HK-2 (cell line): ENCODE data around the gene FAM185A.
"Not testable (repeated sequence)": the region's sequence is repeated elsewhere in the genome, so short reads cannot be mapped to it uniquely, and the experiment has no call there.

Experiments
- DNase-seq: peaks from one replicate; pipeline ENCODE4 v3.0.0-alpha.2; 2018; ENCODE audit not compliant: unreplicated experiment

The FAM185A gene

GRCh38 chr7:102748605-102749444, at the start of gene FAM185A:
FAM185A (plus strand) TSS chr7:102748999; CDS start chr7:102749208, 209 bp downstream.
- peak; percentile 98 for DNase-seq

DNA sequence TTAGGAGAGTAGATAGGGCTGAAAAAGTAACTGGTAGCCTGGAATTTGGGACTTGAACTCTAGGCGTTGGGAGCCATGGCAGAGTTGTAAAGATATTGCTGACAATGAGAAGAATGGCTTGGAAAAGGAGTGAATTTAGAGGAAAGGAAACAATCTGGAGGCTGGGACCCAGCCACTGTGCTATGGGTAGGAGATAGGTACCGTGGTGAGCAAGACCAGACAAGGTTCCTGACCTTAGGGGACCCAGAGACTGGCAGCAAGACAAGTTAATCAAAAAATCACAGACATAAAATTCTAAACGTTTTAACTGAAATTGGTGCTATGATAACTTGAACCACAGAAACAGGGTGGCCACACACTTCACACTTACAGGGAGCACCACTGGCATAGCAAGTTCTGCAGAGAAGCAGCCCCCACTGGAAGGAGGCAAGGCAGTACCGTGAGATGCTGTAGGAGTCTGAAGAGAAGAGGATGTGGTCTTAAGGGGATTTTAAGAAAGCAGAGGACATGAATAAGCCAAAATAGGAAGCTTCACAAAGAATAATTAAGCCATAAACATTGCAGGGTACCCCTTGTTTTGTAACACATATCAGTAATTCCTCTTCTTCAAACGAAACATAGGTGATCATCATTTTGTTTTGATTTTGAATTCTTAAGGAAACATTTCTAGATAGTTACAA, 35.6 kb upstream of the FAM185A start:
- not testable (repeated sequence) for DNase-seq

- DNase-seq = not testable (repeated sequence)
Observed at GRCh38 chr7:102713691-102714080, 35.1 kb upstream of the FAM185A start.

- not testable (repeated sequence) for DNase-seq
Observed at GRCh38 chr7:102714774-102715522, 33.9 kb upstream of the FAM185A start.

DNA sequence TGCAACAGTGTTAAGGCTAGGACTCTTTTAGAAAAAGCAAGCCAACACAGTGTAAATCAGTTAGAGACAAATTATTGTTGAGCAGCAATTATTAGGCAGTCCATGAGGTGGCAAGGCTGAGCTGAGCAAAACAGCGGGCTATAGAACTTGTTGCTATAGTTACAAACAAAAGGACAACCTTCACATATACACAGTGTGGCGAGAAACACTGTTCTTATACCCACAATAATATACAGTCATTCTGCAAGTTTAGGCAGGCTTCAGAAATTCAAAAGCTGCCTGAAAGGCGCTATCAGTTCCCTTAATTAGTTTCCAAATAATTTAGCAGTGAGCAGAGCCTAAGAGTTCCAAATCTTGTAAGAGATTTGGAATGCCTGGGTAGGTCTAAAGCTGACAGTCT, 33.1 kb upstream of the FAM185A start:
- not testable (repeated sequence) for DNase-seq

DNA sequence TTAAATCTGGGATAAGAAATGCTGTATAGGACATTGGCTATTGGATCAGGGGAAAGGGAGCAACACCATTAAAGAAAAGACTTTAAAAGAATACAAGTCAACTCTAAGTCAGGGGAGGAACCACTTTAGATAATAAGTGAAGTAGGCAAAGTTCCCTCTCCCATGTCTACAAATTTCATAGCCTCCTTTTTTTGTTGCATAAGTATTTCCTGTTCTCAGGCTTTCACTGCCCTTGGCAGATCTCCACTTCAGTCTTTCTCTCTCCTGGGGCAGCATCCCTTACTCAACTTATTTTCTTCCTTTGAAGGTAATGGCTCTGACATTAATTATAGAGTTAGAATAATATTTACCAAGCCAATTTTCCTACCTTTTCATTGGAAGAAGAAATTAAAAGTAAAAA, 30.3 kb upstream of the FAM185A start:
- not testable (repeated sequence) for DNase-seq

- DNase-seq = not testable (repeated sequence)
Observed at GRCh38 chr7:102726170-102726569, 22.6 kb upstream of the FAM185A start.

DNA sequence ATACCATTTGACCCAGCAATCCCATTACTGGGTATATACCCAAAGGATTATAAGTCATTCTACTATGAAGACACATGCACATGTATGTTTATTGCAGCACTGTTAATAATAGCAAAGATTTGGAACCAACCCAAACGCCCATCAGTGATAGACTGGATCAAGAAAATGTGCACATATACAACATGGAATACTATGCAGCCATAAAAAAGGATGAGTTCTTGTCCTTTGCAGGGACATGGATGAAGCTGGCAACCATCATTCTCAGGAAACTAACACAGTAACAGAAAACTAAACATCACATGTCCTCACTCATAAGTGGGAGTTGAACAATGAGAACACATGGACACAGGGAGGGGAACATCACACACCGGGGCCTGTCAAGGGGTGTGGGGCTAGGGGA, 19.1 kb upstream of the FAM185A start:
- not testable (repeated sequence) for DNase-seq

DNA sequence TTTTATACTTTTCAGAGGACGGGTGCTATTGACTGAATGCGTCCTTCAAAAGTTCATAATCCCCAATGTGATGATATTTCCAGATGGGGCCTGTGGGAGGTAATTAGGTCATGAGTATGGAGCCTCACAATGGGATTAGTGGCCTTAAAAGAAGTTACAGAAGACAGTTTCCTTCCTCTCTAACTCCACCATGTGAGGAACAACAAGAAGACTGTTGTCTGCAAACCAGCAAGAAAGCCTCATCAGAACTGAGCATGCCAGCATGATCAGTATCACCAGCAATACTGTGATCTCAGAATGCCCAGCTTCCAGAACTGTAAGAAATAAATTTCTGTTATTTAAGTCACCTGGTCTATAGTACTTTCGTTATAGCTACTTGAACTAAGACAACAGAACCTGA, 18.4 kb upstream of the FAM185A start:
- DNase-seq = not testable (repeated sequence)

DNA sequence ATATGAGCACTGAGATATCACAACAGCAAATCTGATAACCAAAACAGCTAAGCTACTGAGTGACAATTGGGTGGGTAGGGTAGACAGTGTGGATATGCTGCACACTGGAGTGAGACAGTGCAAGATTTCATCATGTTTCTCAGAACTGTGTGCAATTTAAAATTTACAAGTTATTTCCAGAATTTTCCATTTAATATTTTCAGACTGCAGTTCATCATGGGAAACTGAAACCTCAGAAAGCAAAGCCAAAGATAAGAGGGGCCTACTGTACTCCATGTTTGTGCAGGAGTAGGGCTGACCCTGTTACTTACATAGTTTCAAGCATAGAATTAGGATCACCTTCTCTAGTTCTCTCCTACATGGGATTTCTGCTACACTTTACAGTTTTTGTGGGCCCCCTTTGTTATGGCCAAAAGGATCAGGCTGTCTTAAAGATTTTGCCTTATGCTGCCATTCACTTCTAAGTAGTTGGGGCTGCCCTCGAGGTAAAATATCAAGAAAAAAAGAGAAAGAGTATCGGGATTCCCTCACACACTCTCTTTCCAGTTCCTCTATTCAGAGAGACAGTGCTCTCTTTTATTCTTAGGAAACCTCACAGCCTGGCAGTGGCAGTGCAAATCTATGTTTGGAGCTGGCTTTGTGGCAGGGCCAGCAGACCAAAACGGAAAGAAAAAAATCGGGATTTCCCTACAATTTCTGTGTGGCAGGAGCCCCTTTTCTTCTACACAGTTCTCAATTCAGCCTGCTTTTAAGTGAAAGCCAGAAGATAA, 6.6 kb upstream of the FAM185A start:
- not testable (repeated sequence) for DNase-seq

DNA sequence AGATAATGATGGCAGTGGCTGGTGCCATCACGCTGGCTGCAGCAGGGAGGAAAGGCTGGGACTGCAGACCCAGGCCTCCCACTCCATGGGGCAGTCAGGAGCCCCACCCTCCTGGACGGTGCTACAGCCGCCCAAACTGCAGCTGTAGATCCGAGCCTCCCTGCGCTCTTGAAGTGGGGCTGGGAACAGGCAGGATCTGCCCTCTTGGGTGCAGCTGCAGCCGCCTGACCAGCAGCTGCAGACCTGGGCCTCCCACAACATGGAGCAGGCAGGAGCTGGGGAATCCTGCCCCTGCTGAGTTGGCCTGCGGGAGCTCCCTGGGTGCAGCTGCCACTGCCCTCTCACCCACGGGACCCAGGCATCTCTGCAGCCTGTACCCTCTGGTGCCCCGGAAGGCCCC, 4.9 kb upstream of the FAM185A start:
- DNase-seq = not testable (repeated sequence)

DNA sequence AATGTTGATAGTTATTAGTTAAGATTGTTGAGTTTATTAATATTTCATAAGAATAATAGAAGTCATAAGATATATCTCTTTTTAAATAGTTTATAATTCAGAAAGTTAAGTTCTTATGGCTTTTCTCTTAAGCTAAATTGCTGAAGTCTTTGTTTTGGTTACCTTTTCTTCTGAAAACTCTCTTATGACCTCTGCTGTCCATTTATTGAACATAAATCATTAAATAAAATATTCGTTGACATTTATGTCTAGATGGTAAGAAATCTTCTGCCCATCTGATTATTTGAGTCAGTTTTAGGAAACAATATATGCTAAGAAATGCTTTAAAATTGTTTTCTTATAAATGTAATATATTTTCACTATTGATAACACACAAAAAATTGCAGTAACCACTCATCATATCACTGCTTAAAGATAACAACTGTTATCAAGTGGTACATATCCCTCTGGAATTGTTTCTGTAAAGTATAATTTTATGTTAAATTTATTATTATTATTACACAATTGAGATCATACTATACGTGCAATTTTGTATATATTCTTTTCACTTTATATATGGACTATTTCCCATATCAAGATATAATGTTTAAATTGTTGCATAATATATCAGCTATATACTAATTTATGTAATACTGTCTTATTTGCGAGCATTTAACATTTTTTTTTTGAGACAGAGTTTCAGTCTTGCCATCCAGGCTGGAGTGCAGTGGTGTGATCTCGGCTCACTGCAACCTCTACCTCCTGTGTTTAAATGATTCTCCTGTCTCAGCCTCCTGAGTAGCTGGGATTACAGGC, 3.1 kb upstream of the FAM185A start:
- not testable (repeated sequence) for DNase-seq

DNA sequence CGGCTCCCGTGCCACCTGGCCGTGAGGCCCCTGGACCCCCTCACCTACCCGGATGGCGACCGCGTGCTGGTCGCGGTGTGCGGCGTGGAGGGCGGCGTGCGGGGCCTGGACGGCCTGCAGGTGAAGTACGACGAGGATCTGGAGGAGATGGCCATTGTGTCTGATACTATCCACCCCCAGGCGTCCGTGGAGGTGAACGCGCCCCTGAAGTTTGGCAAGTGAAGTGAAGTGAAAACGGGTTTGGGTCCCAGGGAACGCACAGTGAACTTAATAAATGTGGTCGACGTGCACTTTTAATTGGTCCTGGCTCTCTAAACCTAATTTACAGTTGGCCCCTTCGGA, 617 bp downstream of the FAM185A start:
- DNase-seq = not testable (repeated sequence)

- DNase-seq = not testable (repeated sequence)
Observed at GRCh38 chr7:102758227-102758626, 9.4 kb downstream of the FAM185A start.

DNA sequence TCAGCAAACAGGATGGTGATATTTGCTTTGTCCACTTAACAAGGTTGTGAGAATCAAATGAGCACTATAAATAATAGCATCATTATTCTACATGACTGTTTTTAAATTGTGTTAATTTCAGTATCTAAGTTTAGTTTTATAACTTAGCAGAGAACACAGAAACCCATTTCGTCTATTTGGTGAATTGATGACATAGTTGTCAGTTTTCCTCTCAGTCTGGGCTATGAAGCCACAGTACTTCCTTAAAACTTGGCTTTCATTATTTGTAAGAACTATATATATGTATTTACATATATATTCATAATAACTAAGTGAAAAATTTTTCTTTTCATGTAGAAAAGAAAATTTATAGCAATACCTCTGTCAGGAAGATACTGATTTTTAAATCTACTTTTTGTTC, 11.1 kb downstream of the FAM185A start:
- not testable (repeated sequence) for DNase-seq

DNA sequence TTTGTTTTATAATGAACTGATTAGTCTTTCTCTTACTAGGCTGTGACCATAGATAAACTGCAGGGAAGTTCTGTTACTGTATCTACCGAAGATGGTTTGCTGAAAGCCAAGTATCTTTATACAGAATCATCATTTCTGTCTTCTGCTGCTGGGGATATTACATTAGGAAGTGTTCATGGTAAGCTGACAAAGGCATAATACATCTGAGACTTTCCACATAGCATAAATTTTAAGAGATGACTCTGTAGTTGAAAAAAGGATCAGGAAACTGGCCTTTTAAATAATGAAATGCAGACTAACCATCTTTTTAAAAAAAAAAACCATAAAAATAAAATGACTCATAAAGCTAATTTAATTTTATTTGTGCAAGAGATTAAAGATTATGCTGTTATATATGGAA, 12.4 kb downstream of the FAM185A start:
- not testable (repeated sequence) for DNase-seq

- not testable (repeated sequence) for DNase-seq
Observed at GRCh38 chr7:102763295-102763905, 14.6 kb downstream of the FAM185A start.

- DNase-seq = not testable (repeated sequence)
Observed at GRCh38 chr7:102769657-102770192, 20.9 kb downstream of the FAM185A start.

DNA sequence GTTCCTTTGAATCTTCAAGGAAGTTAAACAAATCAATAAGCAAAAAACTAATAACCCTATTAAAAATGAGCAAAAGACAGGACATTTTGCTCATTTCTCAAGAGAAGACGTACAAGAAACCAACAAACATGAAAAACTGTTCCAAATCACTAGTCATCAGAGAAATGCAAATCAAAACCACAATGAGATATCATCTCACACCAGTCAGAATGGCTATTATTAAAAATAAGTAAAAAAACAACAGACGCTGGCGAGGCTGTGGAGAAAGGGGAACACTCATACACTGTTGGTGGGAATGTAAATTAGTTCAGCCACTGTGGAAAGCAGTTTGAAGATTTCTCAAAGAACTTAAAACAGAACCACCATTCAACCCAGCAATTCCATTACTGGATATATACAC, 21.7 kb downstream of the FAM185A start:
- DNase-seq = not testable (repeated sequence)

DNA sequence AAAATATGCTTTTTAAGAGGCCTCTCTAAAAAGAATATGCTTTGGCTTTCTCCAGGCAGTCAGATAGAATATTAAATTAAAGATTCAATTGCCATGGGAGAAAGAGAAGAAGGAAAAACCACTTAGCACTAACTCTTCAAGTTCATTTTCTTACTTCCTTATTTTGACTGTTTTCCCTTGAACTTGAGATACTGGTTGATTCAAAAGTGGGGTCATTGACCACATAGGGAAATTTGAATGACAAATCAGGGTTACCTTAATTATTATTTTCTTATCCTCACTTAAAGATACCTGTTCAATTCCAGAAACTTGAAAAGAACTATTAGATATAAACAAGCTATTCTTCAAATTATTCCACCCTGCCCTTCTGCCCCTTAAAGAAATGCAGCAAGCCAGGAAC, 27.4 kb downstream of the FAM185A start:
- not testable (repeated sequence) for DNase-seq
